GM18870 (cell line): ENCODE data around the gene ADAMTS19.
"Not testable (repeated sequence)": the region's sequence is repeated elsewhere in the genome, so short reads cannot be mapped to it uniquely, and the experiment has no call there.

Experiments
- ATAC-seq: cut with Tn5 transposase; IDR thresholded peaks from one replicate; pipeline ENCODE4 v1.9.1; 2021; ENCODE audit warnings: moderate library complexity; ENCODE audit not compliant: unreplicated experiment

Gene ADAMTS19

GRCh38 chr5:129459777-129460671 is at the start of gene ADAMTS19:
ADAMTS19 (plus strand) TSS chr5:129460298; CDS start chr5:129460392, 94 bp downstream.
- ATAC-seq: no peak

DNA sequence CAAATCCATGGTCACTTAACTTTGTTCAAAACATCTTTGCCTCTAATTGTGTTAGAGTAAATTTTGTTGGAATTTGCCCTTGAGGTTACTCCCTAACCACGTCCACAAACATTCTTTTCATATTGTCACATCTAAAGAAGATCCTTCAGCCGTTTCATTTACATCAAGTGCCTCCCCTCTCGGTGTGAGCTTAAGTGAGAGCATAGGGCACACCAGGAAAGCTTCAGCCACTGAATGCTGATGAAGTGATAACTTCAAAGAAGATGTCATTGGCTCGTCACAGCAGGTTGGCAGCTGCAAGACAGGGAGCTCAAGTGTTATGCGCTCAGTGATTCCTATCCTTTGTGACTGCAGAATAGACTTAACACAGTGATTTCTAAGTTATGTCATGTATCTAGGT is 49.6 kb upstream of the ADAMTS19 start:
- no peak for ATAC-seq

DNA sequence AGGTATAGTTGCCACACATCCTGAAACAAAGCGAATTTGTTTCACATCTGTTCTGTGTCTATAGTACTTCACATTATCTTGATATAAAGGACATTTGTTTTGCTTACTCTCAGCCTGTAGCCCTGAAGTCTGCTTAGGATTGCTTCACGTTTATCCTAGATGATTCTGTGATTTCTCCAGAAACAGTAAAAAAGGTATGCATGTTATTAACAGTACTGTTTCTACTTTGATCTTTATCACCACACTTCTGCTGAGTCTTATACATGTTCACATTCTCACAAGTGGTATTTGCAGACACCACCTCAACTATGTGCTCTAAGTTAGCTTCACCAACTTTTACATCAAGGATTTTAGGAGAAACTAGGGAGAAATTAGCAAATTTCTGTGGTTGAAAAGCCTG is 47.4 kb upstream of the ADAMTS19 start:
- no peak for ATAC-seq

DNA sequence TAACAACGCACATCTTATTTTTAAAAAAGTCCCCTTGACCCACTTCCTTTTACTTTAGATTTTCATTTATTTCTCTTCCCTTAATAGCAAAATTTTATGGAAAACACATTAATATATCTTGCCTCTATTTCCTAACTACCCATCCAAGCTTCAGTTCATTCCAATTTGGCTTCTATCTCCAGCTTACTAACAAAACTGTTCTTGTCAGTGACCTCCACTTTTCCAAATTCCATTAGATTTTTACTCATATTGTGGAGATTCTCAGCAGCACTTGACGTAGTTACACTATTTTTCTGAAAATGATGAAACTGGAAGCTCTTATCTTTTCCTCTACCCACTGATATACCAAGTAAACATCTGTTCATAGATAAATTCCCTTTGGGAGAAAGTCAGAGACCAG is 46.5 kb upstream of the ADAMTS19 start:
- no peak for ATAC-seq

DNA sequence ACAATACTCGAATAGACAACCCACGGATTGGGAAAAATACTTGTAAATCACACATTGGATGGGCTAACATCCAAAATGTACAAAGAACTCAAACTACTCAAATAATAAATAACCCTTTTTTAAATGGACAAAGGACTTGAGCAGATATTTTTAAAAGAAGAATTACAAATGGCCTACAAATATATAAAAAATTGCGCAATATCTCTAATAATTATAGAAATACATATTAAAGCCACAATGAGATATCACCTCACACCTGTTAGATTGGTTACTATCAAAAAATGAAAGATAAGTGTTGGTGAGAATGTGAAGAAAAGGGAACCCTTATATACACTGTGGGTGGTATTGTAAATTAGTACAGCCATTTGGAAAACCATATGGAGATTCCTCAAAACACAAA is 40.8 kb upstream of the ADAMTS19 start:
- no peak for ATAC-seq

DNA sequence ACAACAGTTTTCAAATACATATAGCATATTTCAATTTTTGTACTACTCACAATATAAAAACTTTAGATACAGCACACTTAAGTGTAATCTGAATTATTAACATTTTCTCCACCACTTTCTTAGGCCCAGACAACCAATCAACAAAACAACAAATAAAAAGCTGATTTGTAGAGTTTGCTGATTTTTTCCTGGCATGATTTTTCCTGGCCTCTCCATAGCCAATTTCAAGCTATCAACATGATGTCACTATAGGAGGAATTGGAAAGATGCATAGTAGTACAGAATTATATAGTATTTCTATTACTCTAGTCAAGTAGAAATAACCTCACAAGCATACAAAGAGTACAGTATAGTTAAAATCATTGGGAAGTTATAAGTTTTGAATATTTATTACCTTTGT is 35.1 kb upstream of the ADAMTS19 start:
- no peak for ATAC-seq

DNA sequence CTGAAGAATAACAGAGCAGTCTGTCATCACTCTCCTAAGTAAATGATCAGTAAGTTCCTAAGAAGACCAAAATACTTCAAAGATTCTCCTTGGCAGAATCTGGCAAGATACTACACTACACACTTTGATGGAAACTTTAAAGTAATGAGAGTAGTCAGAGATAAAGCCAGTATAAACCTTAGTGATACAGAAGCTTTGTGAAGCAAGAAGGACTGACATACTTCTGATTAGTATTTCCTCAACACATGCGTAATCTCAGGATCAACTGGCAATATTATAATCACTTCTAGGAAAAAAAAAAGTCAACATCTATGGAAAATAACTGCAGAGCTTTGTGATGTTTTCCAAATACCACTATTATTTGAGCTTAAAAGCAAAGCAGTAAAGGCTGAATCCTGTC is 34.0 kb upstream of the ADAMTS19 start:
- ATAC-seq: no peak

DNA sequence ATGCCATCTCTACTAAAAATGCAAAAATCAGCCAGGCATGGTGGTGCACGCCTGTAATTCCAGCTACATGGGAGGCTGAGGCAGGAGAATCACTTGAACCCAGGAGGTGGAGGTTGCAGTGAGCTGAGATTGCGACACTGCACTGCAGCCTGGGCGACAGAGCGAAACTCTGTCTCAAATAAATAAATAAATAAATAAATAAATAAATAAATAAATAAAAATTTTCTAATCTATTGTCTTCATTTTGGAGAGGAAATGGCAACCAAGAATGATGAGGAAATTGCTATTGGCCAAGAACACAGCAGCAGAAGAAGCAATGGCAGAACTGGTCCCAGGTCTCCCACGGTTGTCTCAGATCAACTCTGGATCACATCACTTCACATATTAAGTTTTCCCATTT is 31.5 kb upstream of the ADAMTS19 start:
- ATAC-seq: not testable (repeated sequence)

- ATAC-seq: no peak
Measured at GRCh38 chr5:129431406-129431805, 28.7 kb upstream of the ADAMTS19 start.

DNA sequence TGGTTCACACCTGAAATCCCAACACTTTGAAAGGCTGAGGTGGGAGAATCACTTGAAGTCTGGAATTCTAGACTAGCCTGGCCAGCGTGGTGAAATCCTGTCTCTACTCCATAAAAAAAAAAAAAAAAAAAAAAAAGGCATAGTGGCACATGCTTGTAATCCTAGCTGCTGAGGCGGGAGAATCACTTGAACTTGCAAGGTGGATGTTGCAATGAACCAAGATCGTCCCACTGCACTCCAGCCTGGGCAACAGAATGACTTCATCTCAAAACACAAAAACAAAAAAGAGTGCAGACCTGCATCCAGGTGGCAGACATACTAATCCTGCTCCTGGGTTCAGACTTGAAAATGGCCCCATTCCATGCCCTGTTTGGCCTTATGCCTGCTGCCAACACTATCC is 21.8 kb upstream of the ADAMTS19 start:
- no peak for ATAC-seq

DNA sequence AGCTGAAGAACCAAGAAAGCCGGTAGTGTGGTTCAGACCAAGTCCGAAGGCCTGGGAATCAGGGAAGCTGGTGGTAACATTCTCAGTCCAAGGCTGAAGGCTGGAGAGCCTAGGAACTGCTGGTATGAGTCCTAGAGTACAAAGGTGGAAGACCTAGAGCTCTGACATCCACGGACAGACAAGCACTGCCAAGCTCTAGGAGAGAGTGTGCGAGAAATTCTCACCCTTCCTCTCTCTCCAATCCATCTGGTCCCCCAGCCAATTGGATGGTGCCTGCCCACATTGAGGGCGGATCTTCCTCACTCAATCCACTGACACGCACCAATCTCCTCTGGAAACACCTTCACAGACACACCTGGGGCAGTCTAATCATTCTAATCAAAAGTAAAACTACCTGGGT is 19.7 kb upstream of the ADAMTS19 start:
- ATAC-seq: no peak

DNA sequence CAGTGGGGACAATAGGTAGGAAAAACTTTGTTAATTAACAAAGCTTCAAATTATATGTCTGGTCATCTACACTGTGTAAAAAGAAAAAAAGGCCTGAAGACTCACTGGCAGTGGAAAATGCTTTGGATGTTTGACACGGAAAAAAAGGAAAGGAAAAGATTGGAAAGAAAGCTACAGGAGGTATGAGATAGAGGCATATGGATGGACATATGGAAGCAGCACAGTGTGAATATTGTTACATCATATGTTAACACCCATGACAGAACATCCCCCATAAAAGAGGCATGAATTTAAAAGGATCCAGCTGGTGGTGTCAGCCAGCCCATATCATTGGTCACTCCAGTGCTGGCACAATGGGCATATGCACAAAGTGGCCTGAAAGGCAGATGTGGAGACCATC is 19.0 kb upstream of the ADAMTS19 start:
- ATAC-seq: no peak

DNA sequence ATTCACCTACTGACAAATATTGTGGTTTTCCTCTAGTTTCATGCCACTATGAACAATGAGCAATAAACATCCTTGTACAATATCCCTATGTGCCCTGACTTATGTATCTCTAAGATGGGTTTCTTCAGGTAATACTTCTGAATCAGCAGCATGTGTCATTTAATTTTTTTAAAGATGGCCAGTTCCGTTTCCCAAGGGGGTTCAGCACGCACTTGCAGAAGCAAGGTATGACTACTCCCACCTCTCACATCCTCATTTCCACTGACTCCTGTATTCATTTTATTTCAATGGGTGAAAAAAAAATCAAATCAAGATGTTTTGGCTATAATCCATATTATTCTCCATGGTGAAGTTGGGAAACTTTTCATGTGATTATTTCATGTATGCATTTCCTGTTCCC is 14.7 kb upstream of the ADAMTS19 start:
- peak; percentile 56 for ATAC-seq

- no peak for ATAC-seq
Measured at GRCh38 chr5:129447968-129448367, 12.1 kb upstream of the ADAMTS19 start.

- ATAC-seq: no peak
Measured at GRCh38 chr5:129448654-129449053, 11.4 kb upstream of the ADAMTS19 start.

- ATAC-seq: no peak
Measured at GRCh38 chr5:129454461-129454860, 5.6 kb upstream of the ADAMTS19 start.

DNA sequence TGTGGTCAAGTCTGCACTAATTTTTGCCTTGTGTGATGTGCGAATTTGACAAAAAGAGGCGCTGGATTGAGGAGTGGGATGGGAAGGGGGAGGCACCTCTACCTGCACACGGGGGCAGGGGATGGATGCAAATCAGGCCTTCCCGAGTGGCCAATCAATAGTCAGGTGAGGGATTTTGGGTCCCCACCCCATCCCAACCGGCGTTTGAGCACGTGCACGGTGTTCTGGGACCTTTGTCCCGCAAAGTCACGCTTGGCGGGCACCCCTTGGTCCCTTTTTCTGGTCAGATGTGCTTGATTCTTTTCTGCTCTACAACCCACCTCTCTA is 685 bp upstream of the ADAMTS19 start:
- no peak for ATAC-seq

DNA sequence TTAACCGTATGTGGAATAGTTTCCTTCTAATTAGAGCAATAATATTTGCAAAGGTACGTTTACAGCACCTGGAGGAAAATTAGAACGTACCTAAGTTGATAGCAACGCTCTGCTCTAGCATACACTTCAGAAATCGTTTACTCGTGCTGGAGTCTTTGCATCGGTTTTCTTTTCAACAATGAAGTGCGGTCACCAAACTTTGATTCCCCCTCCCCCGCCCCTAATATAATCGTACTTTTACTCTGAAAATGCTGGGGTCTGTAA is 506 bp downstream of the ADAMTS19 start:
- ATAC-seq: no peak

DNA sequence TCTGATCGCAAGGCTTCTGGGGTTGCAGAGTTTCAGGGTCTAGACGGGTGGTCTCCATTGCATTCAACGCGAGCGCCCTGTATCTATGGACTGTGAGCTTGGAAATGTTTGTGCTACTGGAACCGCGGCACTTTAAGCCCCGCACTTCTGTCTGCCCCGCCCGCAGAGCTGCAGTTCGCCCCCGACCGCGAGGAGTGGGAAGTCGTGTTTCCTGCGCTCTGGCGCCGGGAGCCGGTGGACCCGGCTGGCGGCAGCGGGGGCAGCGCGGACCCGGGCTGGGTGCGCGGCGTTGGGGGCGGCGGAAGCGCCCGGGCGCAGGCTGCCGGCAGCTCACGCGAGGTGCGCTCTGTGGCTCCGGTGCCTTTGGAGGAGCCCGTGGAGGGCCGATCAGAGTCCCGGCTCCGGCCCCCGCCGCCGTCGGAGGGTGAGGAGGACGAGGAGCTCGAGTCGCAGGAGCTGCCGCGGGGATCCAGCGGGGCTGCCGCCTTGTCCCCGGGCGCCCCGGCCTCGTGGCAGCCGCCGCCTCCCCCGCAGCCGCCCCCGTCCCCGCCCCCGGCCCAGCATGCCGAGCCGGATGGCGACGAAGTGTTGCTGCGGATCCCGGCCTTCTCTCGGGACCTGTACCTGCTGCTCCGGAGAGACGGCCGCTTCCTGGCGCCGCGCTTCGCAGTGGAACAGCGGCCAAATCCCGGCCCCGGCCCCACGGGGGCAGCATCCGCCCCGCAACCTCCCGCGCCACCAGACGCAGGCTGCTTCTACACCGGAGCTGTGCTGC is 1.0 kb downstream of the ADAMTS19 start:
- ATAC-seq: no peak

GRCh38 chr5:129461711-129462332 is 1.7 kb downstream of the ADAMTS19 start:
- no peak for ATAC-seq

GRCh38 chr5:129465776-129466344 is 5.8 kb downstream of the ADAMTS19 start:
- no peak for ATAC-seq

GRCh38 chr5:129474544-129474943 is 14.4 kb downstream of the ADAMTS19 start:
- no peak for ATAC-seq
